ENCODE data around the gene ST8SIA6. TPM values are rescaled to one million over a fixed set of nuclear protein-coding genes. Genes with fewer than 3 reads are reported as not detected.

The ST8SIA6 gene
- total and polyA plus RNA-seq, 4 experiments from 2014 or later = 0.30 to 0.58 (median 0.52) TPM; not detected in 1

DNA sequence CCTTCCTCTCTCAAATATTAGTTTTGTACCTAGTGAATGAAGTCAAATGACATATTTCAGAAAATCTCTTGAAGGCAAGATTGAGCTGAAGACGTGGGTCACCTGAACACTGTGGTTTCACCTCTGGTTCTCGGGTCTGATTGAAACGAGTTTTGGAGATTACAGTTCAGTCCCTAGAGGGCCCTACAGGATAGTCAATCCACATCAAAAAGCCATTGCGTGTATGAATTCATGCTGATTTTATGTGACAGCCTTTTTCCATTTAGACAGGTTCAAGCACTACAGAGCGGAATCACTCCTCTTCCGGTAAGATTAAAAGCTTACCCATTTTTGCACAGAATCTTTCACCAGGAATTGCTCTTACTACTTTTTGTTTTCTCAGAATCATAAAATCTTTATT lies 164.2 kb downstream of the ST8SIA6 start:
- Mint-ChIP-seq H3K27ac (no peak overlapping the region), H3K4me3 (no peak overlapping the region), H3K36me3 (no peaks in the 10 kb centered on the region), H3K4me1 (peaks cover 0 to 5% (median 0%) of the 10 kb centered on the region in 4 donors), H3K9me3 (no peaks in the 10 kb centered on the region), H3K27me3 (peaks cover 18 to 31% of the 10 kb centered on the region in 2 donors)
- ChIA-PET CTCF (ENCODE audit: partially characterized antibody) (interaction anchor here (0.9 to 2.0 kb wide), 2 partner anchors 118 to 143 kb away, joined by 3 to 5 read pairs; no protein-coding TSS in a partner anchor), POLR2A (ENCODE audit: partially characterized antibody) (no interaction called here)
- peak in 4 of 5 donors; percentile 1 to 23 (median 9) for DNase-seq
- Histone ChIP-seq H3K4me1 (ENCODE audit: insufficient read depth, low read length) (no peaks in the 10 kb centered on the region), H3K4me3 (ENCODE audit: low read length in 2 of 2) (no peak overlapping the region), H3K27me3 (ENCODE audit: insufficient read depth, low read length) (peaks cover 3% of the 10 kb centered on the region), H3K9me3 (ENCODE audit: control insufficient read depth in 1 of 2, low read length in 2 of 2) (no peaks in the 10 kb centered on the region), H3K27ac (ENCODE audit: low read depth, low read length) (no peak overlapping the region), H3K36me3 (ENCODE audit: insufficient read depth, low read length) (no peaks in the 10 kb centered on the region)
- intact Hi-C loops (cut with micrococcal nuclease) = loop anchor here (1.0 kb wide), 1 partner anchor 140 kb away; no protein-coding TSS in a partner anchor

DNA sequence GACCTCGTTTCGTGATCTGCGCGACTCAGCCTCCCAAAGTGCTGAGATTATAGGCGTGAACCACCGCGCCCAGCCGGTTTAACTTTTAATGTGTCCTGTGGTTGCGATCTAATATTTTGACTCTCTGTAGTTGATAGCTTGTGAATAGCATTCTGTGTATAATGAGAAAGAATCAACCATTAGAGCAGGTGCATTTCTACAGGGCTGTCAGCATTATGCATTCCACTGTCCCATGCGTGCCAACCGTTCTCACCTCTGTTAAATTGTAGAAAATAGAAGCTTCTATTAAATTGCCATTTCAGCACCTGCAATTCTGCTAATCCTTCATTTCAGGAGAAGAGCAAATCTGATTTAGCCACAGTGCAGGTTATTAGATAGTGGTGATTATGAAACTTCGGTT lies 164.6 kb downstream of the ST8SIA6 start:
- Mint-ChIP-seq H3K4me3 (no peak overlapping the region), H3K4me1 (peaks cover 0 to 5% (median 0%) of the 10 kb centered on the region in 4 donors), H3K27me3 (peaks cover 18 to 31% of the 10 kb centered on the region in 2 donors), H3K27ac (no peak overlapping the region), H3K36me3 (no peaks in the 10 kb centered on the region), H3K9me3 (no peaks in the 10 kb centered on the region)
- Histone ChIP-seq H3K4me1 (ENCODE audit: insufficient read depth, low read length) (no peaks in the 10 kb centered on the region), H3K4me3 (ENCODE audit: low read length in 2 of 2) (no peak overlapping the region), H3K36me3 (ENCODE audit: insufficient read depth, low read length) (no peaks in the 10 kb centered on the region), H3K27ac (ENCODE audit: low read depth, low read length) (no peak overlapping the region), H3K9me3 (ENCODE audit: control insufficient read depth in 1 of 2, low read length in 2 of 2) (no peaks in the 10 kb centered on the region), H3K27me3 (ENCODE audit: insufficient read depth, low read length) (peaks cover 3% of the 10 kb centered on the region)
- ChIA-PET POLR2A (ENCODE audit: partially characterized antibody) (no interaction called here), CTCF (ENCODE audit: partially characterized antibody) (interaction anchor here (0.9 to 2.0 kb wide), 2 partner anchors 119 to 143 kb away, joined by 3 to 5 read pairs; no protein-coding TSS in a partner anchor)
- intact Hi-C loops (cut with micrococcal nuclease) = loop anchor here (1.0 kb wide), 1 partner anchor 141 kb away; no protein-coding TSS in a partner anchor
- DNase-seq = no peak

- peaks cover 21 to 23% of the 10 kb centered on the region in 2 donors for H3K27me3 Mint-ChIP-seq
- Histone ChIP-seq H3K27ac (ENCODE audit: low read depth, low read length) (no peak overlapping the region), H3K4me1 (ENCODE audit: insufficient read depth, low read length) (no peaks in the 10 kb centered on the region), H3K9me3 (ENCODE audit: control insufficient read depth in 1 of 2, low read length in 2 of 2) (peaks cover 0 to 4% of the 10 kb centered on the region in 2 donors), H3K27me3 (ENCODE audit: insufficient read depth, low read length) (peaks cover 3% of the 10 kb centered on the region), H3K36me3 (ENCODE audit: insufficient read depth, low read length) (no peaks in the 10 kb centered on the region), H3K4me3 (ENCODE audit: low read length in 2 of 2) (no peak overlapping the region)
- H3K4me1 Mint-ChIP-seq = peaks cover 0 to 5% (median 0%) of the 10 kb centered on the region in 4 donors
- H3K9me3 Mint-ChIP-seq = peaks cover 0 to 16% (median 9%) of the 10 kb centered on the region in 8 donors
- POLR2A ChIA-PET (ENCODE audit: partially characterized antibody) = no interaction called here
- no peak for DNase-seq
- H3K4me3 Mint-ChIP-seq = no peak overlapping the region
- intact Hi-C loops (cut with micrococcal nuclease) = no loop called here
- no peak overlapping the region for H3K27ac Mint-ChIP-seq
- CTCF ChIA-PET (ENCODE audit: partially characterized antibody) = no interaction called here
- H3K36me3 Mint-ChIP-seq = peaks cover 0 to 4% of the 10 kb centered on the region in 2 donors
Observed at GRCh38 chr10:17286562-17287550, 167.5 kb downstream of the ST8SIA6 start.

DNA sequence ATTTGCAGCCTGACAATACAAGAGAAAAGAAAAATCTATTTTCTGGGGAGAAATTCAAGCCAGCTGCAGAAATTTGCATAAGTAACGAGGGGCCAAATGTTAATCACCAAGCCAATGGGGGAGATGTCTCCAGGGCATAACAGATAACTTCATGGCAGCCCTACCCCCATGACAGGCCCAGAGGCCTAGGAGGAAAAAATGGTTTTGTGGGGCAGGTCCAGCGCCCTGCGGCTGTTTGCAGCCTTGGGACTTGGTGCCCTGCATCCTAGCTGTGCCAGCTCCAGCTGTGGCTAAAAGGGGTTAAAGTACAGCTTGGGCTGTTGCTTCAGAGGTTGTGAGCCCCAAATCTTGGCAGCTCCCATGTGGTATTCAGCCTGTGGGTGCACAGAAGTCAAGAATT lies 172.1 kb downstream of the ST8SIA6 start:
- no peak overlapping the region for H3K4me3 ChIP-seq (ENCODE audit: low read length in 2 of 2)
- ChIA-PET CTCF (ENCODE audit: partially characterized antibody) (no interaction called here), POLR2A (ENCODE audit: partially characterized antibody) (no interaction called here)
- H3K36me3 ChIP-seq (ENCODE audit: insufficient read depth, low read length) = no peaks in the 10 kb centered on the region
- Mint-ChIP-seq H3K4me3 (no peak overlapping the region), H3K36me3 (peaks cover 0 to 6% of the 10 kb centered on the region in 2 donors), H3K27ac (no peak overlapping the region), H3K9me3 (peaks cover 3 to 27% (median 22%) of the 10 kb centered on the region in 8 donors), H3K4me1 (no peaks in the 10 kb centered on the region), H3K27me3 (peaks cover 6 to 12% of the 10 kb centered on the region in 2 donors)
- H3K4me1 ChIP-seq (ENCODE audit: insufficient read depth, low read length) = no peaks in the 10 kb centered on the region
- H3K27me3 ChIP-seq (ENCODE audit: insufficient read depth, low read length) = peaks cover 3% of the 10 kb centered on the region
- no peak for DNase-seq
- intact Hi-C loops (cut with micrococcal nuclease) = no loop called here
- H3K9me3 ChIP-seq (ENCODE audit: control insufficient read depth in 1 of 2, low read length in 2 of 2) = peaks cover 0 to 4% of the 10 kb centered on the region in 2 donors
- no peak overlapping the region for H3K27ac ChIP-seq (ENCODE audit: low read depth, low read length)

- Mint-ChIP-seq H3K4me3 (no peak overlapping the region), H3K27me3 (peaks cover 6 to 13% of the 10 kb centered on the region in 2 donors), H3K27ac (no peak overlapping the region), H3K36me3 (peaks cover 0 to 6% of the 10 kb centered on the region in 2 donors), H3K4me1 (no peaks in the 10 kb centered on the region), H3K9me3 (peaks cover 3 to 40% (median 30%) of the 10 kb centered on the region in 8 donors)
- Histone ChIP-seq H3K27me3 (ENCODE audit: insufficient read depth, low read length) (no peaks in the 10 kb centered on the region), H3K9me3 (ENCODE audit: control insufficient read depth in 1 of 2, low read length in 2 of 2) (peaks cover 0 to 7% of the 10 kb centered on the region in 2 donors), H3K36me3 (ENCODE audit: insufficient read depth, low read length) (no peaks in the 10 kb centered on the region), H3K4me3 (ENCODE audit: low read length in 2 of 2) (no peak overlapping the region), H3K27ac (ENCODE audit: low read depth, low read length) (no peak overlapping the region), H3K4me1 (ENCODE audit: insufficient read depth, low read length) (no peaks in the 10 kb centered on the region)
- intact Hi-C loops (cut with micrococcal nuclease) = no loop called here
- ChIA-PET POLR2A (ENCODE audit: partially characterized antibody) (no interaction called here), CTCF (ENCODE audit: partially characterized antibody) (no interaction called here)
- no peak for DNase-seq
Observed at GRCh38 chr10:17278607-17279240, 175.7 kb downstream of the ST8SIA6 start.

GRCh38 chr10:17276756-17277424 lies 177.5 kb downstream of the ST8SIA6 start:
- POLR2A ChIA-PET (ENCODE audit: partially characterized antibody) = no interaction called here
- DNase-seq = no peak
- Histone ChIP-seq H3K36me3 (ENCODE audit: insufficient read depth, low read length) (no peaks in the 10 kb centered on the region), H3K4me1 (ENCODE audit: insufficient read depth, low read length) (no peaks in the 10 kb centered on the region), H3K9me3 (ENCODE audit: control insufficient read depth in 1 of 2, low read length in 2 of 2) (peaks cover 0 to 3% of the 10 kb centered on the region in 2 donors), H3K4me3 (ENCODE audit: low read length in 2 of 2) (no peak overlapping the region), H3K27me3 (ENCODE audit: insufficient read depth, low read length) (no peaks in the 10 kb centered on the region), H3K27ac (ENCODE audit: low read depth, low read length) (no peak overlapping the region)
- Mint-ChIP-seq H3K4me1 (no peaks in the 10 kb centered on the region), H3K27me3 (peaks cover 7 to 11% of the 10 kb centered on the region in 2 donors), H3K27ac (no peak overlapping the region), H3K36me3 (peaks cover 0 to 3% of the 10 kb centered on the region in 2 donors), H3K4me3 (no peak overlapping the region), H3K9me3 (peaks cover 3 to 30% (median 20%) of the 10 kb centered on the region in 8 donors)
- intact Hi-C loops (cut with micrococcal nuclease) = no loop called here
- CTCF ChIA-PET (ENCODE audit: partially characterized antibody) = interaction anchor here (1.0 kb wide), 1 partner anchor 434 kb away, joined by 3 read pairs; no protein-coding TSS in a partner anchor
